ENCODE results near the gene VAPB.

The VAPB gene

DNA sequence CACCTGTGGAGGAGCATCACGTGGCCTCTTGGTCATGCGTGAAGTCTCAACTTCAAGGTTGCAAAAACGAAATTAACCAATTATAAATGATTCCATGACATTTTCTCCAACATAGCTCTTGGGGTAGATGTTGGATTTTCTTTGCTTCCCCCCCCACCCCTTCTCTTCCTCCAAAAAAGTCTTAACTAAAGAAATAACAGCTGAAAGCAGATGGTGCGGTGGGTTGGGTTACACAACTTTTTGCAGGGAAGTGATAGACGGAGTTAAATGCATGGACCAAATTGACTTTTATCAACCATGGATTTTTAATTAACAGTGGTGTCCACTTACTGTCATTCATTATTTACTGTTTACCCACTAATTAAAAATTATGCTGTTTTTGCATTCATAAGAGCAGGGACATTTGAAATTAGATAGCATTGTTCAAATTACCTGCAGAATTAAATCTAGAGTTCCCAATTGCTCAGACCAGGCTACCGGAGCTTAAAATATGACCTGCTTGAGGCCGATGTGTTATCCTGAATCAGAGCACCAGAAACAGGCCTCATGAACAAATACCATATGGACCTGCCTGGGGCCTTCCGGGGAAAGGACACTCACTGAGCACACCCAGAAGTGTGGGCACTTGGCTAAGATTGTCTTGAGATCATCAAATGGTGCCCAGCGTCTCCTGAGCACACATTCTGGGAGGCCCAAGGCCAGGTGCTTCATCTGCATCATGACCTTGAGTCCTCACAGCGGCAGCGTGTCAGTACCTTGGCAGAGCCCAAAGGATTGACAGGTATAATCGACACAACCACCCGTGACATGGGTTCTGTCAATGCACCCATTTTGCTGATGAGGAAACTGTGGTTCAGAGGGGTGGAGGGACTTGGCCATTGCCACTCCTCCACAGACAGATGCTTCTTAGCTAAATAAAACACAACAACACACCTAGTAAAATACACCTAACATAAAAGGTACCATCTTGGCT, 84.7 kb downstream of the VAPB start:
- no peak for DNase-seq
- TF ChIP-seq GATA1 (IDR thresholded peaks at IDR 0.05; ENCODE audit: low read depth, low read length), result no peak
- no peak for TF ChIP-seq POLR2A (IDR thresholded peaks at IDR 0.05; ENCODE audit: low read length)

DNA sequence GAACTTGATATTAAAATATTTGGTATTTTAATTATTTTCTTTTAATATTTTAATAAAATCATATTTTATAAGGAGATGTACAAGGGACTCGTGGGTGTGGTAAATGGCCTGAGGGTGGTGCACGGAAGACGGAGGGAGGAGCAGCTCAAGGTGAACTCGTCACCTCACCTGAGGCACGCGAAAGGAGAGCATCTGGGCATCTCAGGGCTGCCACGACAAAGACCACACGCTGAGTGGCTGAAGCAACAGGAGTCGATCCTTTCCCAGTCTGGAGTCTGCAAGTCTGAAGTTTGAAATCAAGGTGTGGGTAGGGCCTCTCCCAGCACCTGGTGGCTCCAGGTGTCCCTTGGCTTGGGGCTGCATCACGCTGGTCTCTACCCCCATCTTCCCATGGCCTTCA, 86.4 kb downstream of the VAPB start:
- no peak for DNase-seq
- TF ChIP-seq GATA1 (IDR thresholded peaks at IDR 0.05; ENCODE audit: low read depth, low read length) (no peak), POLR2A (IDR thresholded peaks at IDR 0.05; ENCODE audit: low read length) (no peak)

DNA sequence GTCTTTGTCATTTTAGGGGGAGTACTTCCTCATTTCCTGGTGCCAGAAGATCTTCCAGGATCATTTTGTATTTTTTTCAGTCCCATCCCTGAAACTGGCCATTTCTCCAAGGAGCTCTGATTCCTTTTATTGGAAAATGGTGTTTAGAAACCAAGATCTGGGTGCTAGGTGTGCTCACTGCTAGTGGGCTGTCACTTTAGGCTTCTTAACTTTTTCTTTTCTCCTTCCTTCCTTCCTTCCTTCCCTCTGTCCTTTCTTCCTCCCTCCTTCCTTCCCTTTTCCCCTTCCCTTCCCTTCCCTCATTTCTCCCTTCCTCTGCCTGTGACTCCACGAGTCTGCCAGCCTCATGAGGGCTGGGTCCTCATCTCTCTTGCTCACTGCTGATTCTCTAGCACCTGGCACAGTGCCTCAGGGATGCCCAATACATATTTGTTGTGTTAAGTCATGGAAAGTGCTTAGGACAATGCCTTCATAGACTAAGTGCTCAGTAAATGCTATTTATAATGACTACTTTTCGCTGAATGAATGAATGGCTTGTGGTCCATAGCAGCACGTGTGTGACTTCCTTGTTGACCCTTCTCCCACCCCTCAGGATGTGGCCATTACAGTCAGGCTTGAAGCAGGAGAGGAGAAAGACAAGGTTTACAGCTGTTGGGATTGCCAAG, 89.2 kb downstream of the VAPB start:
- no peak for DNase-seq
- TF ChIP-seq POLR2A (IDR thresholded peaks at IDR 0.05; ENCODE audit: low read length) (no peak), GATA1 (IDR thresholded peaks at IDR 0.05; ENCODE audit: low read depth, low read length) (no peak)

DNA sequence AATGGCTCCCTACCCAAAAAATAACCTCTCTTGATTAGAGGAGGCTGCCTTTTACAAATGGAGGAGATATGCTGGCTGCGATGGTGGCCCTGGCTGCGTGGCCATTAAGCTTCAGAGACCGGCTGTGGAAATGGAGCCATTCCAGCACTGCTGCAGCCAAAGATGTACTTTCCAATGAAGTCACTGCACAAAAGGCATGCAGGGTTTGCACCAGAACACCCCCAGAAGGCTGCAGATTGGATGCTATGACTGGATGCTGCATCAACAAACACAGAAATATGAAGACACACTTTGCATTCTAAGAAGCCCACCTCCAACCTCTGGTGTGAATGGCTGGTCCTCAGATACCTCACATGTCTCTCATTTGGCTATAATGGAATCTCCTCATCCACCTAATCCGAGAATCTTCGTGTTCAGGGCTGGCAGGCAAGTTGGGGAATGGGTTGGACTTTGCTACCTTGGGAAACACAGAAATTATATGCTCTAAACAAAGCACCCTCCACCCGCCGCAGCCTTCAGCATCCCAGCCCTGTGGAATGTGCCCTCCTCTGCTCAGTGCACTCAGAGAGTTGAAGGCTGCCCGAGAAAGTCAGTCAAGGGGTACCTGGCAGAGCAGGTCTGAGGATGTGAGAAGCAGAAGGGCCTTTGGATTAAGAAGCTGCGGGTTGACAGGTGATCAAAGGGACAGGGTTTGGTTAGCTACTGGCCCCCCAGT, 90.9 kb downstream of the VAPB start:
- DNase-seq, result no peak
- TF ChIP-seq GATA1 (IDR thresholded peaks at IDR 0.05; ENCODE audit: low read depth, low read length) (no peak), POLR2A (IDR thresholded peaks at IDR 0.05; ENCODE audit: low read length) (no peak)

DNA sequence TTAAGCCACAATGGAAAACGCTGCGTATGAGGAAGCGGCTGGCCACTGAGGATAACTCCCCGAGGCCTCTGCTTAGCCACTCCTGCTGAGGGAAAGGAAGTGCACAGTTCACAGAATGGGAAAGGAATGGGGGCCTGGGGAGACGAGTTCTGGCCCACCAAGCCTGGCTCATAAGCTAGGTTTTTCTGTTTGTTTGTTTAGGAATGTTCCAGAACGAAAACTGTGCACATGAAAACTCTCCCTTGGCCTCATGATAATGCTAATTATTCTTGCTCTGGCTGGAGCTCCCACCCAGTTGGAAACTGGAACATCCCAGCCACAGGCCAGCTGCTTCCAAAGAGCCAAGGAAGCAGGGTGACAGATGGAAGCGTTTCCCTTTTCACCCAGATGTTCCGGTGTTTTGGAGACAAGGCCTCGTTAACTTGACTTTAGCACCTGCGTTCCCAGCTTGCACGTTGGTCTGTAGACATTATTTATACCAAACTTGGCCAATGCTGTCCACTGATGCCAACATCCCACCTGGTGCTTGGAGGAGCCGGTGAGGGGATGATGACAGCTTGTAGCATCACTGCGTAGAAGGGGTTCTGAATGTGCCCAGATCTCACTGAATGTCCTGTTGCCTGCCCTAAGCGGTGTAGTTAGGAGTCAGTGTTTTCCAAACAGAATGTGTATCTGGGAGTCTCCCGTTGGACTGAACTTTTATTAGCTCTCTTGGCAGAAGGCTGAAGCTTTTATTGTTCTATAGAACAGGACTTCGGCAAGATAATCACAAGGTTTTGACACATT, 91.7 kb downstream of the VAPB start:
- TF ChIP-seq GATA1 (IDR thresholded peaks at IDR 0.05; ENCODE audit: low read depth, low read length) (no peak), POLR2A (IDR thresholded peaks at IDR 0.05; ENCODE audit: low read length) (no peak)
- DNase-seq, result no peak

DNA sequence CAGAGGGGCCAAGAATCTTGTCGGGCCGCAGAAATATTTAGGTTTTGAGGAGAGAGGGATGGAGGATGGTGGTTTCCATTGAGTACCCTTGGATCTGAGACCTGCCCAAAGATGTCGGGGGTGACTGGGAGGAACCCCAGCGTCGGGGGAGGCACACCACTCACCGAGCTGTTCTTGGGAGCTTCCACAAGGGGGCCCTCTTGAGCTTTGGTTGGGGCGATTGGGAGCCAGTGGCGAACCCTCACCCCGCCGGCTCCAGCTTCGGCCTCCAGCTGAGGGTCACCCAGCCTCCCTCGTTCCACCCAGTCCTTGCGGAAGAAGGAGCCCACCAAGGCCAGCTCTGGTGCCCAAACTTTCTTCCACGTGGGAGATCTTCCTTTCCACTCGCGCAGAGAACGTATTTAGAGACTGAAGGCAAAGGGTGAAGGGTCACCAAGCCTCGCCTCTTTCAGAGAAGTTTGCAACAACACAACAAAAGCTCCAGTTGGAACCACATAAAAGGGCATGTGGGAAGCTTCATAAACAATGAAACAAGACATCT, 92.5 kb downstream of the VAPB start:
- DNase-seq, result peak; percentile 32 to 61
- TF ChIP-seq GATA1 (IDR thresholded peaks at IDR 0.05; ENCODE audit: low read depth, low read length) (no peak), POLR2A (IDR thresholded peaks at IDR 0.05; ENCODE audit: low read length) (no peak)

DNA sequence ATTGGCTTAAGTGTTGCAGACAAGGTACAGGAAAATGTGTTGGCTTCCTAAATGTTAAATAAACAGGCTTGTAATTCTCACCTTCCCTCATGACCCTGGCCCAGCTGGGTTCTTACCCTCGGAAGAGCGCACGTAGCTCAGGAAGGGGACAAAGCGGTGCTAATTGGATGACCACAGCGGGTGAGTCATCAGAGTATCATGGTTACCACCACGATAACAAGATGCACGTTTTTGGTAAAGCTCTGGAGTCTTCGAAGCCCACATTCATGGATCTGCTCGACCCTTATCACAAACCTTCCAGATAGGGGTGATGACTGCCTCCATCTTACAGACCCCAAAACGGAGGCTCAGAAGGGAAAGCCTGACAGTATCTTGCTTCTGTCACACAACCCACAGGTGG, 93.4 kb downstream of the VAPB start:
- TF ChIP-seq GATA1 (IDR thresholded peaks at IDR 0.05; ENCODE audit: low read depth, low read length) (no peak), POLR2A (IDR thresholded peaks at IDR 0.05; ENCODE audit: low read length) (no peak)
- DNase-seq, result no peak

DNA sequence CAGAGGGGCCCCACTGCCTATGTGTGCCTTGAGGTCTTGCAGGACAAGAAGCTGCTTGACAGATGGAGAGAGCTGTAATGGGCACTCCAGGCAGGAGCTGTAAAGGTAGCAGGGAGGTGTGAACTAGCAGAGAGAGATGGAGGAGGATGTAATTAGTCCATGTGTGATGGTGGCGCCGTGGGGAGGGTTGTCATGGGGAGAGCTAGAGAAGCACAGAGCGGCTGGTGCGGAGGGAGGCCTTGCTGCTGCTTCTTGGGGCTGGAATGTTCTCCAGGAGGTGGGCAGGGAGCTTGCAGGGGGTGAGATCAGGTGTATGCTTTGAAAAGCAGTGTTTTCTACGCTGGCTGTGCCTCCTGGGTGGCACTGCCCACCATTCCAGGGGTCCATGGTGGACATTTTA, 94.0 kb downstream of the VAPB start:
- DNase-seq, result no peak
- TF ChIP-seq POLR2A (IDR thresholded peaks at IDR 0.05; ENCODE audit: low read length) (no peak), GATA1 (IDR thresholded peaks at IDR 0.05; ENCODE audit: low read depth, low read length) (no peak)

DNA sequence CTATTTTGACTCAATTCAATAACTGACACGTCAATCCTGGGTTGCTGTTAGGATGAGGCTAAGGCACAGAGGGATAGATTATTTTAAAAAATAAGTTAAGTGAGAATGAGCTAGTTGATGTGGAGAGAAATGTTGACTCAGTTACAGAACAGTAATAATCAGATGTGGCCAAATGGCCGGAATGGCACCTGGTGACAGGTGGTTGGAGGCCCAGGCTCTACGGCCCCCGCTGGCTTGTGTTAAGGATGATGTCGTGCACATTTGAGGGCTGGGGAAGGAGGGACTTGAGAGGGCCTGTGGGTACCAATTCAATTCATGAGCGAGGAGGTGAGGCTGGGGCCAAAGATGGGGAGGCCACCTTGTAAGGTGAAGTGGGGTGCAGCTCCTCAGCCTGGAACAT, 94.4 kb downstream of the VAPB start:
- no peak for TF ChIP-seq GATA1 (IDR thresholded peaks at IDR 0.05; ENCODE audit: low read depth, low read length)
- TF ChIP-seq POLR2A (IDR thresholded peaks at IDR 0.05; ENCODE audit: low read length), result no peak

DNA sequence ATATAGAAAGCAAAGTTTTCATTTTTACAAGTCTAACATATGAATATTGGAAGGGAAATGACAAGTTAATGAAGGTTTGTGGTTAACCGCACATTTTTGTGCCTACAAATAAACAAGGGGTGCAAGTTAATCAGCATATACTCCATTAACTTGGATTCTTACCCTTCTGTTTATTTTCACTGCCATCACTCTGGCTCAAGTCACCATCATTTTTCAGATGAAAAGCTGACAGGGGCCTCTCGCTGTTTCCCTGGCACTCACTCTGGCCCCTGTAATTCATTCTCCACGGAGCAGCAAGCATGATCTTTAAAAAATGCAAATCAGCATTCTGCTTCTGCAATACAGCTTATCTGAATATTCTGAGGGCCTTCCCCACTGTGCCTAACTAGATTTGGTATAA, 96.4 kb downstream of the VAPB start:
- no peak for DNase-seq
- TF ChIP-seq POLR2A (IDR thresholded peaks at IDR 0.05; ENCODE audit: low read length) (no peak), GATA1 (IDR thresholded peaks at IDR 0.05; ENCODE audit: low read depth, low read length) (no peak)

More for the DNA sequence above, 94.4 kb downstream of the VAPB start:
- DNase-seq, result no peak

DNA sequence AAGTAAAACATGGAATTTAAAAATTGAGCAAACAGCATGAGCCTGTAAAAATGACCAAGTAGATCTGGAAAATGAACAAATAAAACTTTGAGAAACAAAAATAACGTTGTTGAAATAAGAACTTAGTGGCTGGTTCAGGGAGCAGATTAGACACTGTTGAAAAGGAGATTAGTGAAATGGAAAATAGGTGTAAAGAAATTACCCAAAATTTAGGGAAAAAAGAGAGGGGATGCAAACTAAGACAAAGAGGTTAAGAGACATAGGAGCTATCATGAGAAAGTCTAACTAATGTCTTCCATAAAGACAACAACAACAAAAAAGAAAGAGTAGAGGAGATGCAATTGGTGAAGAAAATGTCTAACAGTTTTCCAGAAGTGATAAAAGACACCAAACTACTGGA, 97.2 kb downstream of the VAPB start:
- DNase-seq, result no peak

DNA sequence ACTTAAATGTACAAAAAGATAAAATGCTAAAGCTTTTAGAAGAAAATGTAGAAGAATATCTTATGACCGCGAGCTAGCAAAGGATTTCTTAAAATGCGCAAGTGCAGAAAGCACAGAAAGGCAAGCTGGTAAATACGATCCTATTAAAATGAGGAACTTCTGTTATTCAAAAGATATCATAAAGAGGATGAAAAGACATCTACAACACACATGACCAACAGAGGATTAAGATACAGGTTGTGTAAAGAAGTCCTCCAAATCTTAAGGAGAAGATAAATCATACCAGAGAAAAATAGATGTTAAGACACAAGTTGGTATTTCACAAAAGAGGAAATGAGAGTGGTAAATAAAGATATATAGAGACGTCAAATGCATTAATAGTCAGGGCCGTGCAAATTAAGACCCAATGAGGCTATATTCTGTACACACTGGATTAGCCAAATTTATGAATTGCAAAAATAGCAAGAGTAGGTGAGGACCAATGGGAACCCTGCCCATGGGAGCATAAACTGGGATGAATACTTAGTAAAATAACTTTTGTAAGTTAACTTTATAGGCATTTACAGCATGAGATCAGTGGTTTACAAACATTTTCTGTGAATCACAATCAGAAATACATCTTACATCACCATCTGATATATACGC, 103.2 kb downstream of the VAPB start:
- TF ChIP-seq GATA1 (IDR thresholded peaks at IDR 0.05; ENCODE audit: low read depth, low read length) (no peak), POLR2A (IDR thresholded peaks at IDR 0.05; ENCODE audit: low read length) (no peak)
- DNase-seq, result no peak

More for the DNA sequence above, 97.2 kb downstream of the VAPB start:
- no peak for TF ChIP-seq POLR2A (IDR thresholded peaks at IDR 0.05; ENCODE audit: low read length)
- TF ChIP-seq GATA1 (IDR thresholded peaks at IDR 0.05; ENCODE audit: low read depth, low read length), result no peak

Measured in erythroblast (primary cell).